ENCODE measurements around the gene CAMK1D.

The CAMK1D gene

GRCh38 chr10:12600652-12601051, 251.3 kb downstream of the CAMK1D start:
- H3K27ac ChIP-seq (ENCODE audit: low read length), result no peak overlapping the region
- H3K4me3 ChIP-seq (ENCODE audit: low read length), result no peak overlapping the region
- H3K9me3 ChIP-seq (replicated peaks; ENCODE audit: insufficient read depth, low read length), result no peaks in the 10 kb centered on the region
- TF ChIP-seq EZH2phosphoT487 (IDR thresholded peaks at IDR 0.05; ENCODE audit: low read length) (no peak), EZH2 (optimal IDR thresholded peaks at IDR 0.05; ENCODE audit: low read depth, low read length) (no peak)
- TF ChIP-seq, protein P1, sequence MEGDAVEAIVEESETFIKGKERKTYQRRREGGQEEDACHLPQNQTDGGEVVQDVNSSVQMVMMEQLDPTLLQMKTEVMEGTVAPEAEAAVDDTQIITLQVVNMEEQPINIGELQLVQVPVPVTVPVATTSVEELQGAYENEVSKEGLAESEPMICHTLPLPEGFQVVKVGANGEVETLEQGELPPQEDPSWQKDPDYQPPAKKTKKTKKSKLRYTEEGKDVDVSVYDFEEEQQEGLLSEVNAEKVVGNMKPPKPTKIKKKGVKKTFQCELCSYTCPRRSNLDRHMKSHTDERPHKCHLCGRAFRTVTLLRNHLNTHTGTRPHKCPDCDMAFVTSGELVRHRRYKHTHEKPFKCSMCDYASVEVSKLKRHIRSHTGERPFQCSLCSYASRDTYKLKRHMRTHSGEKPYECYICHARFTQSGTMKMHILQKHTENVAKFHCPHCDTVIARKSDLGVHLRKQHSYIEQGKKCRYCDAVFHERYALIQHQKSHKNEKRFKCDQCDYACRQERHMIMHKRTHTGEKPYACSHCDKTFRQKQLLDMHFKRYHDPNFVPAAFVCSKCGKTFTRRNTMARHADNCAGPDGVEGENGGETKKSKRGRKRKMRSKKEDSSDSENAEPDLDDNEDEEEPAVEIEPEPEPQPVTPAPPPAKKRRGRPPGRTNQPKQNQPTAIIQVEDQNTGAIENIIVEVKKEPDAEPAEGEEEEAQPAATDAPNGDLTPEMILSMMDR (IDR thresholded peaks at IDR 0.05; ENCODE audit: low read length), result no peak
- H3K4me2 ChIP-seq (ENCODE audit: low read depth, low read length), result no peak overlapping the region
- H4K20me1 ChIP-seq (ENCODE audit: insufficient read depth, low read length), result no peaks in the 10 kb centered on the region
- no peak for DNase-seq
- H3K4me1 ChIP-seq (ENCODE audit: low read length), result peaks cover 4% of the 10 kb centered on the region; the same call in 1 of the 2 replicates
- no peaks in the 10 kb centered on the region for H3F3A ChIP-seq (ENCODE audit: insufficient read depth, low read length)
- no peak overlapping the region for H3K9ac ChIP-seq (ENCODE audit: low read length)
- peaks cover 9% of the 10 kb centered on the region; the same call in 1 of the 2 replicates for H3K79me2 ChIP-seq (ENCODE audit: low read length)
- no peaks in the 10 kb centered on the region for H3K9me2 ChIP-seq (replicated peaks; ENCODE audit: insufficient read depth, low read length)
- H3K36me3 ChIP-seq (replicated peaks; ENCODE audit: insufficient read depth, low read length), result no peaks in the 10 kb centered on the region
- H2AFZ ChIP-seq (ENCODE audit: low read length), result no peak overlapping the region
- no peaks in the 10 kb centered on the region for H3K27me3 ChIP-seq (replicated peaks; ENCODE audit: insufficient read depth, low read length)

- Histone ChIP-seq H3K79me2 (ENCODE audit: low read length) (peaks cover 18% of the 10 kb centered on the region; the same call in 1 of the 2 replicates), H3K4me2 (ENCODE audit: low read depth, low read length) (no peak overlapping the region), H3K27me3 (replicated peaks; ENCODE audit: insufficient read depth, low read length) (no peaks in the 10 kb centered on the region), H2AFZ (ENCODE audit: low read length) (no peak overlapping the region), H3K4me1 (ENCODE audit: low read length) (peaks cover 10% of the 10 kb centered on the region), H3K4me3 (ENCODE audit: low read length) (no peak overlapping the region), H3F3A (ENCODE audit: insufficient read depth, low read length) (peaks cover 6% of the 10 kb centered on the region; the same call in 1 of the 2 replicates), H4K20me1 (ENCODE audit: insufficient read depth, low read length) (no peaks in the 10 kb centered on the region), H3K9me3 (replicated peaks; ENCODE audit: insufficient read depth, low read length) (no peaks in the 10 kb centered on the region), H3K27ac (ENCODE audit: low read length) (no peak overlapping the region), H3K9me2 (replicated peaks; ENCODE audit: insufficient read depth, low read length) (no peaks in the 10 kb centered on the region), H3K36me3 (replicated peaks; ENCODE audit: insufficient read depth, low read length) (no peaks in the 10 kb centered on the region), H3K9ac (ENCODE audit: low read length) (no peak overlapping the region)
- TF ChIP-seq, protein P1 (IDR thresholded peaks at IDR 0.05; ENCODE audit: low read length), result no peak
- TF ChIP-seq EZH2 (optimal IDR thresholded peaks at IDR 0.05; ENCODE audit: low read depth, low read length), result no peak
- DNase-seq, result no peak
Observed at GRCh38 chr10:12602521-12602920, 253.2 kb downstream of the CAMK1D start.

GRCh38 chr10:12603766-12604470, 254.6 kb downstream of the CAMK1D start:
- Histone ChIP-seq H3K79me2 (ENCODE audit: low read length) (peaks cover 12% of the 10 kb centered on the region; the same call in 1 of the 2 replicates), H3K9me3 (replicated peaks; ENCODE audit: insufficient read depth, low read length) (no peaks in the 10 kb centered on the region), H3K4me3 (ENCODE audit: low read length) (no peak overlapping the region), H4K20me1 (ENCODE audit: insufficient read depth, low read length) (no peaks in the 10 kb centered on the region), H3F3A (ENCODE audit: insufficient read depth, low read length) (peaks cover 6% of the 10 kb centered on the region; the same call in 1 of the 2 replicates), H3K4me1 (ENCODE audit: low read length) (peaks cover 10% of the 10 kb centered on the region), H3K27ac (ENCODE audit: low read length) (no peak overlapping the region), H3K9me2 (replicated peaks; ENCODE audit: insufficient read depth, low read length) (no peaks in the 10 kb centered on the region), H2AFZ (ENCODE audit: low read length) (no peak overlapping the region), H3K9ac (ENCODE audit: low read length) (no peak overlapping the region), H3K4me2 (ENCODE audit: low read depth, low read length) (no peak overlapping the region), H3K27me3 (replicated peaks; ENCODE audit: insufficient read depth, low read length) (no peaks in the 10 kb centered on the region), H3K36me3 (replicated peaks; ENCODE audit: insufficient read depth, low read length) (no peaks in the 10 kb centered on the region)
- TF ChIP-seq EZH2phosphoT487 (IDR thresholded peaks at IDR 0.05; ENCODE audit: low read length), result no peak
- TF ChIP-seq, protein P1 (IDR thresholded peaks at IDR 0.05; ENCODE audit: low read length), result no peak
- TF ChIP-seq EZH2 (optimal IDR thresholded peaks at IDR 0.05; ENCODE audit: low read depth, low read length), result no peak
- DNase-seq, result no peak
